Liver (tissue), 3 donors: ENCODE measurements around the gene PPP3CA.

Experiments used
- ATF3 ChIP-seq: IDR thresholded peaks from 2 replicates; pipeline ENCODE4 v1.6.1; 2016; ENCODE audit warnings: antibody characterized with exemption
- CTCF ChIP-seq: fragments of 150-350 bp; IDR thresholded peaks from 2 replicates; pipeline ENCODE4 v1.5.1; 2017; ENCODE audit warnings: improper control_type of control experiment, low read depth, low read length; ENCODE audit not compliant: missing input control
- EGR1 ChIP-seq, 2 donors: IDR thresholded peaks; 2 replicates each; pipeline ENCODE4 v1.6.1; 2016 to 2018; ENCODE audit warnings: antibody characterized with exemption in 2 of 2, low read depth in 2 of 2
- FOXA1 ChIP-seq: IDR thresholded peaks from 2 replicates; pipeline ENCODE4 v1.6.1; 2016; ENCODE audit warnings: antibody characterized with exemption
- GABPA ChIP-seq, 2 donors: IDR thresholded peaks in 1 of 2; conservative IDR thresholded peaks in 1 of 2; 2 replicates each; pipeline ENCODE4 v1.6.1; 2016; ENCODE audit warnings: antibody characterized with exemption in 2 of 2, mild to moderate bottlenecking in 1 of 2, moderate library complexity in 1 of 2
- JUND ChIP-seq, 2 donors: IDR thresholded peaks; 2 replicates each; pipeline ENCODE4 v1.6.1; 2016; ENCODE audit warnings: antibody characterized with exemption in 2 of 2
- MAX ChIP-seq: IDR thresholded peaks from 2 replicates; pipeline ENCODE4 v1.6.1; 2016; ENCODE audit warnings: antibody characterized with exemption
- NR2F2 ChIP-seq: IDR thresholded peaks from 2 replicates; pipeline ENCODE4 v1.6.1; 2016; ENCODE audit warnings: antibody characterized with exemption
- RAD21 ChIP-seq, 2 donors: IDR thresholded peaks; 2 replicates each; pipeline ENCODE4 v1.6.1; 2016; ENCODE audit warnings: antibody characterized with exemption in 2 of 2, mild to moderate bottlenecking in 2 of 2
- REST ChIP-seq: IDR thresholded peaks from 2 replicates; pipeline ENCODE4 v1.6.1; 2016; ENCODE audit warnings: antibody characterized with exemption, mild to moderate bottlenecking
- SP1 ChIP-seq: IDR thresholded peaks from 2 replicates; pipeline ENCODE4 v1.6.1; 2018; ENCODE audit warnings: antibody characterized with exemption, mild to moderate bottlenecking
- TAF1 ChIP-seq: conservative IDR thresholded peaks from 2 replicates; pipeline ENCODE4 v1.6.1; 2016; ENCODE audit warnings: antibody characterized with exemption, mild to moderate bottlenecking
- YY1 ChIP-seq: IDR thresholded peaks from 2 replicates; pipeline ENCODE4 v1.6.1; 2016; ENCODE audit warnings: antibody characterized with exemption, mild to moderate bottlenecking
- ZBTB33 ChIP-seq: IDR thresholded peaks from 2 replicates; pipeline ENCODE4 v1.6.1; 2016; ENCODE audit warnings: antibody characterized with exemption
- donor health status: healthy.
- donor health status: healthy.

- TF ChIP-seq REST: no peak
- TF ChIP-seq EGR1 (IDR thresholded peaks at IDR 0.05; ENCODE audit: low read depth in 2 of 2): no peak
- no peak for TF ChIP-seq JUND (IDR thresholded peaks at IDR 0.05)
- no peak for TF ChIP-seq GABPA (IDR thresholded peaks at IDR 0.05 in 1 of 2, conservative IDR thresholded peaks at IDR 0.05 in 1 of 2)
- no peak for TF ChIP-seq CTCF
- TF ChIP-seq MAX: no peak
- TF ChIP-seq SP1: no peak
- no peak for TF ChIP-seq YY1
- no peak for TF ChIP-seq NR2F2
- no peak for TF ChIP-seq RAD21 (IDR thresholded peaks at IDR 0.05)
- TF ChIP-seq ATF3: no peak
- no peak for TF ChIP-seq TAF1
- no peak for TF ChIP-seq ZBTB33
- TF ChIP-seq FOXA1: no peak
These were observed 189.2 kb downstream of the PPP3CA start for GRCh38 chr4:101158134-101158482.
